Raji (cell line): ENCODE results near the gene GABRR2.

Experiments used
- POLR2A ChIP-seq: IDR thresholded peaks from 2 replicates; pipeline ENCODE4 v1.6.1; 2011; ENCODE audit warnings: low read depth, low read length, control low read depth; ENCODE audit not compliant: insufficient read depth

The GABRR2 gene

GRCh38 chr6:89284081-89284480, 31.0 kb downstream of the GABRR2 start:
- TF ChIP-seq POLR2A: no peak

- no peak for TF ChIP-seq POLR2A
Measured at GRCh38 chr6:89282749-89283148, 32.4 kb downstream of the GABRR2 start.

- TF ChIP-seq POLR2A: no peak
Measured at GRCh38 chr6:89281779-89282246, 33.3 kb downstream of the GABRR2 start.

GRCh38 chr6:89278956-89279355, 36.1 kb downstream of the GABRR2 start:
- no peak for TF ChIP-seq POLR2A

GRCh38 chr6:89275900-89276299, 39.2 kb downstream of the GABRR2 start:
- no peak for TF ChIP-seq POLR2A

- TF ChIP-seq POLR2A: no peak
Measured at GRCh38 chr6:89273816-89274215, 41.3 kb downstream of the GABRR2 start.

GRCh38 chr6:89272596-89272995, 42.5 kb downstream of the GABRR2 start:
- TF ChIP-seq POLR2A: no peak

GRCh38 chr6:89270951-89271721, 44.0 kb downstream of the GABRR2 start:
- no peak for TF ChIP-seq POLR2A

GRCh38 chr6:89269981-89270380, 45.1 kb downstream of the GABRR2 start:
- no peak for TF ChIP-seq POLR2A

GRCh38 chr6:89269252-89269651, 45.8 kb downstream of the GABRR2 start:
- TF ChIP-seq POLR2A: no peak

GRCh38 chr6:89268776-89269175, 46.3 kb downstream of the GABRR2 start:
- TF ChIP-seq POLR2A: no peak

- TF ChIP-seq POLR2A: no peak
Measured at GRCh38 chr6:89267918-89268317, 47.2 kb downstream of the GABRR2 start.

GRCh38 chr6:89264296-89264695, 50.8 kb downstream of the GABRR2 start:
- no peak for TF ChIP-seq POLR2A

GRCh38 chr6:89260832-89261231, 54.3 kb downstream of the GABRR2 start:
- no peak for TF ChIP-seq POLR2A

- TF ChIP-seq POLR2A: no peak
Measured at GRCh38 chr6:89260310-89260709, 54.8 kb downstream of the GABRR2 start.

GRCh38 chr6:89258912-89259311, 56.2 kb downstream of the GABRR2 start:
- TF ChIP-seq POLR2A: no peak

- TF ChIP-seq POLR2A: no peak
Measured at GRCh38 chr6:89257781-89258180, 57.3 kb downstream of the GABRR2 start.

- no peak for TF ChIP-seq POLR2A
Measured at GRCh38 chr6:89257346-89257745, 57.8 kb downstream of the GABRR2 start.

- TF ChIP-seq POLR2A: no peak
Measured at GRCh38 chr6:89255417-89255816, 59.7 kb downstream of the GABRR2 start.
